GM12878 (cell line): ENCODE results near the gene YIF1A. TPM values are rescaled to one million over a fixed set of nuclear protein-coding genes. Genes with fewer than 3 reads are reported as not detected.

Source experiments
- ATAC-seq: fragments of 200-7000 bp; cut with Tn5 transposase; 3 replicates; pipeline ENCODE4 v1.9.1; 2020; ENCODE audit warnings: mild to moderate bottlenecking, moderate library complexity
- BruUV-seq: library from RNA; stranded (reverse); fragments of 400-500 nt; replicated peaks from 2 replicates; lab custom pipeline; 2021; lab: Mats Ljungman, UMichigan
- CTCF ChIA-PET: fragments of 300-600 bp; sonication (Branson Sonifier 250); formaldehyde crosslinking; extraction: SDS; loops from one replicate; lab custom pipeline; 2021; ENCODE audit warnings: inconsistent platforms; lab: Yijun Ruan, JAX
- POLR2A ChIA-PET: fragments of 350-600 bp; formaldehyde crosslinking; extraction: SDS; loops from one replicate; lab custom pipeline; 2021; ENCODE audit warnings: inconsistent platforms; lab: Charles Lee
- RAD21 ChIA-PET: fragments of 300-600 bp; sonication (Branson Sonifier 250); formaldehyde crosslinking; loops from one replicate; lab custom pipeline; 2023; ENCODE audit warnings: antibody characterized with exemption; ENCODE audit not compliant: unreplicated experiment; lab: Charles Lee
- SMC1A ChIA-PET: fragments of 300-600 bp; sonication (Branson Sonifier 250); formaldehyde crosslinking; loops from one replicate; lab custom pipeline; 2023; ENCODE audit not compliant: unreplicated experiment, uncharacterized antibody; lab: Charles Lee
- DNase-seq: peaks from one replicate; pipeline ENCODE4 v3.0.0-alpha.2; 2011; ENCODE audit warnings: low read depth, low spot score
- FAIRE-seq: peaks from 3 replicates; lab custom pipeline; 2011; peaks lifted over from hg19 to GRCh38; lab: Jason Lieb, UNC
- H2AFZ ChIP-seq: 2 replicates; pipeline ENCODE4 v1.6.0; 2011; ENCODE audit warnings: low read depth, low read length, control low read depth; ENCODE audit not compliant: control insufficient read depth
- H3K27ac ChIP-seq: 2 replicates; pipeline ENCODE4 v1.5.1; 2011; ENCODE audit warnings: control low read depth; ENCODE audit not compliant: control insufficient read depth, insufficient read depth
- H3K27me3 ChIP-seq, 2 experiments: replicated peaks in 1 of 2; 2 replicates each; pipeline versions ENCODE4 v1.6.0 to v1.6.1; 2011; ENCODE audit warnings: low read length in 1 of 2; ENCODE audit not compliant: control insufficient read depth in 2 of 2, insufficient read depth in 2 of 2
- H3K36me3 ChIP-seq, 2 experiments: 2 replicates each; pipeline ENCODE4 v1.5.1; 2011; ENCODE audit warnings: low read length in 1 of 2; ENCODE audit not compliant: control insufficient read depth in 2 of 2, insufficient read depth in 2 of 2
- H3K4me1 ChIP-seq: 2 replicates; pipeline ENCODE4 v1.6.1; 2011; ENCODE audit warnings: mild to moderate bottlenecking, low read length, moderate library complexity, mixed read lengths; ENCODE audit not compliant: control insufficient read depth, insufficient read depth
- H3K4me2 ChIP-seq: 2 replicates; pipeline ENCODE4 v1.6.0; 2011; ENCODE audit warnings: control low read depth; ENCODE audit not compliant: control insufficient read depth, insufficient read depth
- H3K4me3 ChIP-seq: fragments of 200-600 bp; sonication (generic); 2 replicates; pipeline ENCODE4 v1.5.1; 2016
- H3K79me2 ChIP-seq: 2 replicates; pipeline ENCODE4 v1.6.0; 2011; ENCODE audit warnings: low read length; ENCODE audit not compliant: control insufficient read depth, insufficient read depth
- H3K9ac ChIP-seq: 2 replicates; pipeline ENCODE4 v1.8.0; 2011; ENCODE audit warnings: low read length, control low read depth, mixed read lengths; ENCODE audit not compliant: control insufficient read depth, insufficient read depth
- H3K9me3 ChIP-seq: replicated peaks from 3 replicates; pipeline ENCODE4 v1.5.1; 2011; ENCODE audit warnings: mild to moderate bottlenecking, low read length; ENCODE audit not compliant: control insufficient read depth, insufficient read depth
- H4K20me1 ChIP-seq: 2 replicates; pipeline ENCODE4 v1.6.0; 2011; ENCODE audit not compliant: control insufficient read depth, insufficient read depth
- ATF7 ChIP-seq: fragments of 450-650 bp; IDR thresholded peaks from 2 replicates; pipeline ENCODE4 v1.6.1; 2016; ENCODE audit warnings: low read depth, mild to moderate bottlenecking
- POLR2AphosphoS2 ChIP-seq: IDR thresholded peaks from 2 replicates; pipeline ENCODE4 v1.6.1; 2011; ENCODE audit warnings: low read depth, mild to moderate bottlenecking, low read length, improper control_type of control experiment, moderate library complexity
- RCOR1 ChIP-seq: conservative IDR thresholded peaks from 2 replicates; pipeline ENCODE4 v1.6.1; 2012; ENCODE audit warnings: low read depth, low read length, improper control_type of control experiment
- RELA ChIP-seq: fragments of 450-650 bp; IDR thresholded peaks from 2 replicates; pipeline ENCODE4 v1.8.0; 2014; ENCODE audit warnings: borderline replicate concordance; ENCODE audit not compliant: partially characterized antibody
- RUNX3 ChIP-seq: IDR thresholded peaks from 2 replicates; pipeline ENCODE4 v1.6.1; 2012; ENCODE audit warnings: low read length, inconsistent platforms
- SP1 ChIP-seq: IDR thresholded peaks from one replicate; pipeline ENCODE4 v1.6.1; 2011; ENCODE audit warnings: low read depth, low read length
- SREBF1 ChIP-seq: IDR thresholded peaks from 2 replicates; pipeline ENCODE4 v1.6.1; 2012; ENCODE audit warnings: mild to moderate bottlenecking, low read length
- SREBF2 ChIP-seq: IDR thresholded peaks from 2 replicates; pipeline ENCODE4 v1.6.1; 2012; ENCODE audit warnings: mild to moderate bottlenecking, low read length
- STAT3 ChIP-seq: IDR thresholded peaks from 2 replicates; pipeline ENCODE4 v1.6.1; 2011; ENCODE audit warnings: low read depth, low read length, improper control_type of control experiment
- SUZ12 ChIP-seq: fragments of 200-600 bp; sonication (generic); IDR thresholded peaks from one replicate; pipeline ENCODE4 v1.6.1; 2018; ENCODE audit warnings: antibody characterized with exemption, mild to moderate bottlenecking; ENCODE audit not compliant: unreplicated experiment
- TCF12 ChIP-seq: IDR thresholded peaks from 2 replicates; pipeline ENCODE4 v1.6.1; 2011; ENCODE audit warnings: low read depth, mild to moderate bottlenecking, low read length
- USF1 ChIP-seq: IDR thresholded peaks from 2 replicates; pipeline ENCODE4 v1.6.1; 2011; ENCODE audit warnings: borderline replicate concordance, low read depth, mild to moderate bottlenecking, moderate library complexity, mixed read lengths, low read length; ENCODE audit not compliant: insufficient read depth; ENCODE audit errors: extremely low read length
- ZNF622 ChIP-seq: fragments of 450-650 bp; IDR thresholded peaks from 2 replicates; pipeline ENCODE4 v1.6.1; 2017; ENCODE audit warnings: mild to moderate bottlenecking, inconsistent platforms
- WGBS: methylation state at CpG from one replicate; pipeline ENCODE4 v1.1.6; 2016; ENCODE audit warnings: low lambda C conversion rate; ENCODE audit not compliant: insufficient replicate concordance, insufficient coverage; ENCODE audit errors: missing lambda C conversion rate; 5-methylcytosine and 5-hydroxymethylcytosine counted together
- in situ Hi-C: fragments of 300-500 bp; cut with MboI; formaldehyde crosslinking; loops from 9 replicates; pipeline ENCODE4 v1.14.3; 2018; ENCODE audit warnings: mixed read lengths
- intact Hi-C: fragments of 100-400 bp; cut with micrococcal nuclease; formaldehyde crosslinking; loops from one replicate; pipeline ENCODE4 v1.14.2; 2022; ENCODE audit not compliant: unreplicated experiment
- polyA plus RNA-seq, 11 experiments: library from polyadenylated mRNA; depleted of rRNA in 4 of 11; unstranded in 6 of 11; stranded (reverse) in 5 of 11; fragments of >200 nt; fragmentation: Nextera tagmentation in 4 of 11; fragmentation: Illumina TruSeq in 1 of 11; extraction: Ambion mirVana in 4 of 11; extraction: Trizol in 1 of 11; gene quantifications; 1 replicate in 1 of 11; 2 replicates in 10 of 11; pipeline versions ENCODE4 v1.2.1 to v1.2.3, GENCODE V29; 2011 to 2016; ENCODE audit warnings: inconsistent platforms in 2 of 11, missing spikeins in 2 of 11, low read depth in 1 of 11
- total RNA-seq, 4 experiments: library from RNA; depleted of rRNA in 3 of 4; stranded (reverse); fragments of >200 nt in 3 of 4; fragmentation: Illumina TruSeq in 1 of 4; extraction: Trizol in 1 of 4; gene quantifications; 2 replicates each; pipeline versions ENCODE4 v1.2.1 to v1.2.3, GENCODE V29; 2013 to 2021
- TF ChIP-seq, protein P1 (sequence below): fragments of 150-350 bp; IDR thresholded peaks from 2 replicates; pipeline ENCODE4 v1.6.1; 2016; ENCODE audit warnings: low read depth, low read length
- TF ChIP-seq, protein P2 (sequence below): fragments of 150-350 bp; IDR thresholded peaks from 2 replicates; pipeline ENCODE4 v1.6.1; 2014; ENCODE audit warnings: mild to moderate bottlenecking, low read depth, low read length

Gene YIF1A
- total and polyA plus RNA-seq, 10 of the 15 experiments (the other 5 are each of a cell fraction or from before 2014, with no cell fraction given), result 6.6 to 128 (median 71.7) TPM

- TF ChIP-seq, protein P1, sequence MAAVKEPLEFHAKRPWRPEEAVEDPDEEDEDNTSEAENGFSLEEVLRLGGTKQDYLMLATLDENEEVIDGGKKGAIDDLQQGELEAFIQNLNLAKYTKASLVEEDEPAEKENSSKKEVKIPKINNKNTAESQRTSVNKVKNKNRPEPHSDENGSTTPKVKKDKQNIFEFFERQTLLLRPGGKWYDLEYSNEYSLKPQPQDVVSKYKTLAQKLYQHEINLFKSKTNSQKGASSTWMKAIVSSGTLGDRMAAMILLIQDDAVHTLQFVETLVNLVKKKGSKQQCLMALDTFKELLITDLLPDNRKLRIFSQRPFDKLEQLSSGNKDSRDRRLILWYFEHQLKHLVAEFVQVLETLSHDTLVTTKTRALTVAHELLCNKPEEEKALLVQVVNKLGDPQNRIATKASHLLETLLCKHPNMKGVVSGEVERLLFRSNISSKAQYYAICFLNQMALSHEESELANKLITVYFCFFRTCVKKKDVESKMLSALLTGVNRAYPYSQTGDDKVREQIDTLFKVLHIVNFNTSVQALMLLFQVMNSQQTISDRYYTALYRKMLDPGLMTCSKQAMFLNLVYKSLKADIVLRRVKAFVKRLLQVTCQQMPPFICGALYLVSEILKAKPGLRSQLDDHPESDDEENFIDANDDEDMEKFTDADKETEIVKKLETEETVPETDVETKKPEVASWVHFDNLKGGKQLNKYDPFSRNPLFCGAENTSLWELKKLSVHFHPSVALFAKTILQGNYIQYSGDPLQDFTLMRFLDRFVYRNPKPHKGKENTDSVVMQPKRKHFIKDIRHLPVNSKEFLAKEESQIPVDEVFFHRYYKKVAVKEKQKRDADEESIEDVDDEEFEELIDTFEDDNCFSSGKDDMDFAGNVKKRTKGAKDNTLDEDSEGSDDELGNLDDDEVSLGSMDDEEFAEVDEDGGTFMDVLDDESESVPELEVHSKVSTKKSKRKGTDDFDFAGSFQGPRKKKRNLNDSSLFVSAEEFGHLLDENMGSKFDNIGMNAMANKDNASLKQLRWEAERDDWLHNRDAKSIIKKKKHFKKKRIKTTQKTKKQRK, result no peak
- TF ChIP-seq USF1 (no peak), SUZ12 (no peak), SREBF2 (no peak)
These were observed 2.4 kb upstream of the YIF1A start (continued) for GRCh38 chr11:66291303-66291705.

- in situ Hi-C loops (no loop called here), intact Hi-C loops (no loop called here)
- H4K20me1 ChIP-seq, result no peaks in the 10 kb centered on the region; the same call in 1 of the 2 replicates
- DNase-seq (no peak), ATAC-seq (no peak), FAIRE-seq (no peak)
- H3K79me2 ChIP-seq, result peaks cover 12% of the 10 kb centered on the region
- ChIA-PET CTCF (interaction anchor here (2.7 kb wide), 1 partner anchor 68 kb away, joined by 16 read pairs; no protein-coding TSS in a partner anchor), RAD21 (interaction anchor here (1.1 kb wide), 1 partner anchor 21 kb away, joined by 3 read pairs; no protein-coding TSS in a partner anchor), SMC1A (interaction anchor here (2.5 kb wide), 1 partner anchor 22 kb away, joined by 10 read pairs; no protein-coding TSS in a partner anchor), POLR2A (no interaction called here)
- no peaks in the 10 kb centered on the region for H3K9me3 ChIP-seq
- peaks cover 15% of the 10 kb centered on the region for H3K4me1 ChIP-seq
- peaks cover 2 to 7% of the 10 kb centered on the region in 2 experiments; a peak in 2 of 4 replicates for H3K27me3 ChIP-seq
- peak overlapping the region; percentile 79; the same call in 1 of the 2 replicates for H3K4me3 ChIP-seq
- H3K9ac ChIP-seq, result no peak overlapping the region
- no TSS peak for BruUV-seq
- 62% methylated on average over 2 of the region's 2 CpGs for WGBS
- no peak overlapping the region for H2AFZ ChIP-seq
- no peaks in the 10 kb centered on the region; a peak in 1 of 4 replicates for H3K36me3 ChIP-seq
- no peak overlapping the region for H3K27ac ChIP-seq
- H3K4me2 ChIP-seq, result peak overlapping the region; percentile 92
- no peak for TF ChIP-seq SP1
- TF ChIP-seq POLR2AphosphoS2, result no peak
- no peak for TF ChIP-seq STAT3
- TF ChIP-seq, protein P1, result no peak
- TF ChIP-seq ATF7, result no peak
- TF ChIP-seq SREBF1, result no peak
- no peak for TF ChIP-seq TCF12
- no peak for TF ChIP-seq RELA
- TF ChIP-seq ZNF622, result no peak
- no peak for TF ChIP-seq RUNX3
- TF ChIP-seq RCOR1, result no peak
- TF ChIP-seq, protein P2, sequence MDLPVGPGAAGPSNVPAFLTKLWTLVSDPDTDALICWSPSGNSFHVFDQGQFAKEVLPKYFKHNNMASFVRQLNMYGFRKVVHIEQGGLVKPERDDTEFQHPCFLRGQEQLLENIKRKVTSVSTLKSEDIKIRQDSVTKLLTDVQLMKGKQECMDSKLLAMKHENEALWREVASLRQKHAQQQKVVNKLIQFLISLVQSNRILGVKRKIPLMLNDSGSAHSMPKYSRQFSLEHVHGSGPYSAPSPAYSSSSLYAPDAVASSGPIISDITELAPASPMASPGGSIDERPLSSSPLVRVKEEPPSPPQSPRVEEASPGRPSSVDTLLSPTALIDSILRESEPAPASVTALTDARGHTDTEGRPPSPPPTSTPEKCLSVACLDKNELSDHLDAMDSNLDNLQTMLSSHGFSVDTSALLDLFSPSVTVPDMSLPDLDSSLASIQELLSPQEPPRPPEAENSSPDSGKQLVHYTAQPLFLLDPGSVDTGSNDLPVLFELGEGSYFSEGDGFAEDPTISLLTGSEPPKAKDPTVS, result no peak
These were observed 1.3 kb upstream of the YIF1A start for GRCh38 chr11:66290330-66290621.
